ENCODE results near the gene PTPRN2. TPM values are rescaled to one million over a fixed set of nuclear protein-coding genes. Genes with fewer than 3 reads are reported as not detected.

The PTPRN2 gene
- total RNA-seq, 4 donors from 2014 or later, result 14.9 to 34.3 (median 21.3) TPM

DNA sequence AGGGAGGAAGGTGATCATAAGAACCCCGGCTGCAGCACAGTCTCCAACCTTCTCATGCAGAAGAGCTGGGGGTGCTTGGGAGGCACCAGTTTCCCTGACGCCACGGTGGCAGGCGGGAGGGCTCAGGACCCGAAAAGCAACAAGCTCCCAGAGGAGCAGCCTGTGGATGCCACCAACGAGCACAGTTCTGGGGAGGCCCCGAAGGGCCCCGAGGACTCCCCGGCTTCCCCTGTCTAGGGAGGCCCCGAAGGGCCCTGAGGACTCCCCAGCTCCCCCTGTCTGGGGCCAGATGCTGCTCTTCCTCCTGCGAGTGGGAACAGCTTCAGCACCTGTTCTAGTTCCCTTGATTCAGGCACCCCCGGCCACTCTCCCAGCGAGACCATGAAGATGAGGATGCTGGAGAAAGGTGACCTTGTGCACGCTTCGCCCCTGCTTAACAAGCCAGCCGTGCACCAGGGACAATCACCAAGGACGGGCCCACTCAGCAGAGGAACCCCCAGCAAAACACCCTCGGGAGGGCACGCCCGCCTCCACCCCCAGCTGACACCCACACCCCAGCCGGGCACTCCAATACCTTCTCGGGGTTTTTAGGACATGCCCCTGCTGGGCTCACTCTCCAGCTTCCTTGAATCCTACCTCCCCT lies 112.5 kb downstream of the PTPRN2 start:
- no peaks in the 10 kb centered on the region for H3K4me1 ChIP-seq
- TF ChIP-seq CTCF (IDR thresholded peaks at IDR 0.05) (no peak), POLR2A (IDR thresholded peaks at IDR 0.05) (no peak)
- H3K36me3 ChIP-seq, result no peaks in the 10 kb centered on the region
- H3K4me3 ChIP-seq, result no peak overlapping the region
- H3K9me3 ChIP-seq, result no peaks in the 10 kb centered on the region
- DNase-seq, result no peak
- no peaks in the 10 kb centered on the region for H3K27me3 ChIP-seq
- H3K27ac ChIP-seq, result no peak overlapping the region

DNA sequence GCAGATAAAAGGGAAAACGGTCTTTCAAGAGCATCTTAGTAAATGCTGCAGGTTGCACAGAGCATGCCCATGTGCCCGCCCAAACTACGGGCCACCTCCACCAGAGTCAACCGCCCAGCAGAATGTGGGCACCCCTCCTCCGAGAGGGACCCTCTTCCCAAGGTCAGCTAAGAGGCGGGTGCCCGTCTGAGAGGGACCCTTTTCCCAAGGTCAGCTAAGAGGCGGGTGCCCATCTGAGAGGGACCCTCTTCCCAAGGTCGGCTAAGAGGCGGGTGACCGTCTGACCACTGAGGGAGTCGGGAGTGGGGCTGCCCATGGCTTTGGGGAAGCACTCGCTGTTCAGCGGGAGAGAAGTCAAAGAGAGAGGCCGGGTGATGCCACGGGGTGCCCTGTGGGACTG lies 113.1 kb downstream of the PTPRN2 start:
- Histone ChIP-seq H3K27ac (no peak overlapping the region), H3K36me3 (no peaks in the 10 kb centered on the region), H3K27me3 (no peaks in the 10 kb centered on the region), H3K4me1 (no peaks in the 10 kb centered on the region), H3K9me3 (no peaks in the 10 kb centered on the region), H3K4me3 (no peak overlapping the region)
- DNase-seq, result no peak
- TF ChIP-seq POLR2A (IDR thresholded peaks at IDR 0.05), result no peak
- no peak for TF ChIP-seq CTCF (IDR thresholded peaks at IDR 0.05)

GRCh38 chr7:158473946-158474345 lies 113.7 kb downstream of the PTPRN2 start:
- Histone ChIP-seq H3K36me3 (no peaks in the 10 kb centered on the region), H3K4me3 (no peak overlapping the region), H3K27me3 (no peaks in the 10 kb centered on the region), H3K4me1 (no peaks in the 10 kb centered on the region), H3K27ac (peak overlapping the region in 1 of 4 donors; percentile 59), H3K9me3 (no peaks in the 10 kb centered on the region)
- TF ChIP-seq POLR2A (IDR thresholded peaks at IDR 0.05) (no peak), CTCF (IDR thresholded peaks at IDR 0.05) (no peak)
- DNase-seq, result no peak

DNA sequence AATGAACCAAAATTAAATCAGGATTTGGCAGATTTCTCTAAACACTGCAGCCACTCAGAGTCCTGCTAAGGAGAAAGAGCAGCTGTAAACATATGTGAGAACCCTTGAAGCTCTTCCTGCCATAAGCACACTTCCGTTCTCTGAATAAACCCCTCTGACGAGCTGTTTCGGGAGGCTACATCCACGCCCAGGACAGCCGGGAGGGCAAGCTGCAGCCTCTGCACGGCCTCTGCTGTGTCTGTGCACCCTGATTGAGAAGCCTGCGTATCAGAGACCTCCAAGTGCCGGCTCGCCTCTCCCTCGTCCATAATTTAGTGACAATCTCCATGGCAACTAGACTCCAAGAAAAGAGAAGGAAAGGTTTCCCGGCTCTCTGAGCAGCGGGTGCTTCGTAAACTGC lies 114.4 kb downstream of the PTPRN2 start:
- no peaks in the 10 kb centered on the region for H3K36me3 ChIP-seq
- no peak overlapping the region for H3K4me3 ChIP-seq
- H3K27me3 ChIP-seq, result no peaks in the 10 kb centered on the region
- DNase-seq, result no peak
- TF ChIP-seq POLR2A (IDR thresholded peaks at IDR 0.05) (no peak), CTCF (IDR thresholded peaks at IDR 0.05) (no peak)
- peak overlapping the region in 2 of 4 donors; percentile 25 to 59 for H3K27ac ChIP-seq
- no peaks in the 10 kb centered on the region for H3K4me1 ChIP-seq
- H3K9me3 ChIP-seq, result no peaks in the 10 kb centered on the region

- no peaks in the 10 kb centered on the region for H3K4me1 ChIP-seq
- peak overlapping the region in 2 of 4 donors; percentile 25 to 59 for H3K27ac ChIP-seq
- no peak overlapping the region for H3K4me3 ChIP-seq
- no peaks in the 10 kb centered on the region for H3K9me3 ChIP-seq
- DNase-seq, result no peak
- TF ChIP-seq POLR2A (IDR thresholded peaks at IDR 0.05) (no peak), CTCF (IDR thresholded peaks at IDR 0.05) (no peak)
- no peaks in the 10 kb centered on the region for H3K36me3 ChIP-seq
- no peaks in the 10 kb centered on the region for H3K27me3 ChIP-seq
These were observed 115.0 kb downstream of the PTPRN2 start for GRCh38 chr7:158472596-158472995.

DNA sequence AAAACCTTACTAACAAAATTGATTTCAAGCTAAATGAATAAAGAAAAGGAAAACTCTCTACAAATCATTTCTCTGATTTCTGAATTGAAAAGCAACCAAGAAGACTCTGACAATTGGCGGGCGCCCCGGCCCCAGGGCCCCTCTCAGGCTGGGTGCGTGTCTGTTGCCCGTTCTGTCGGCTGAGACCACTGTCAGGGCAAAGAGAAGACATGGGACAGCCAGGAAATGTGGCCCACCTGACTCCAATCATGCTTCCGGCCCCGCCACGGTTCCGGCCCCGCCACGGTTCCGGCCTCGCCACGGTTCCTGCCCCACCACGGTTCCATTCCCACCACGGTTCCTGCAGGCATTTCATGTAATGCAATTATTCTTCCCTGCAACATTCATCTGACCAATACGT lies 115.9 kb downstream of the PTPRN2 start:
- no peaks in the 10 kb centered on the region for H3K27me3 ChIP-seq
- H3K36me3 ChIP-seq, result no peaks in the 10 kb centered on the region
- DNase-seq, result no peak
- H3K9me3 ChIP-seq, result no peaks in the 10 kb centered on the region
- H3K27ac ChIP-seq, result no peak overlapping the region
- H3K4me1 ChIP-seq, result no peaks in the 10 kb centered on the region
- TF ChIP-seq POLR2A (IDR thresholded peaks at IDR 0.05) (no peak), CTCF (IDR thresholded peaks at IDR 0.05) (no peak)
- H3K4me3 ChIP-seq, result no peak overlapping the region
